HepG2 (cell line): ENCODE data around the gene EFHD2. TPM values are rescaled to one million over a fixed set of nuclear protein-coding genes. Genes with fewer than 3 reads are reported as not detected.
A peak's percentile ranks its signal among the peaks of the same experiment; 100 is the strongest.

ENCODE experiments used
- ATAC-seq: fragments of 200-7000 bp; cut with Tn5 transposase; 3 replicates; pipeline ENCODE4 v1.9.1; 2020; ENCODE audit warnings: mild to moderate bottlenecking, moderate library complexity
- BruUV-seq: library from RNA; stranded (reverse); fragments of 400-500 nt; replicated peaks from 2 replicates; lab custom pipeline; 2021; lab: Mats Ljungman, UMichigan
- CTCF ChIA-PET: fragments of 300-600 bp; formaldehyde crosslinking; extraction: SDS; loops from one replicate; lab custom pipeline; 2021; ENCODE audit warnings: low total read pairs, inconsistent platforms, low intra/inter-chr PET ratio; lab: Yijun Ruan, JAX
- POLR2A ChIA-PET: fragments of 350-600 bp; sonication (Branson Sonifier 250); formaldehyde crosslinking; loops from one replicate; lab custom pipeline; 2020; ENCODE audit warnings: antibody characterized with exemption, inconsistent platforms; lab: Yijun Ruan, JAX
- DNase-seq: peaks from one replicate; pipeline ENCODE4 v3.0.0-alpha.2; 2015; ENCODE audit warnings: low spot score
- FAIRE-seq: peaks from 3 replicates; lab custom pipeline; 2011; peaks lifted over from hg19 to GRCh38; lab: Jason Lieb, UNC
- H2AFZ ChIP-seq: one replicate; pipeline ENCODE4 v1.6.1; 2011; ENCODE audit warnings: low read length, inconsistent platforms
- H3K27ac ChIP-seq: fragments of 300-600 bp; 3 replicates; pipeline ENCODE4 v1.8.0; 2011; ENCODE audit warnings: mixed run types, mild to moderate bottlenecking, mixed read lengths, low read length, inconsistent platforms; ENCODE audit not compliant: insufficient read depth; ENCODE audit errors: extremely low read length
- H3K27me3 ChIP-seq, 2 experiments: fragments of 200-600 bp in 1 of 2; 2 replicates in 1 of 2; 3 replicates in 1 of 2; pipeline versions ENCODE4 v1.6.0 to v1.8.0; 2011; ENCODE audit warnings: low read length in 2 of 2, mild to moderate bottlenecking in 2 of 2, moderate library complexity in 2 of 2, inconsistent platforms in 1 of 2; ENCODE audit not compliant: insufficient read depth in 2 of 2, control insufficient read depth in 1 of 2
- H3K36me3 ChIP-seq, 2 experiments: fragments of 200-600 bp in 1 of 2; replicated peaks in 1 of 2; 2 replicates in 1 of 2; 3 replicates in 1 of 2; pipeline versions ENCODE4 v1.5.1 to v1.8.0; 2011; ENCODE audit warnings: low read length in 2 of 2, inconsistent platforms in 1 of 2; ENCODE audit not compliant: insufficient read depth in 2 of 2, control insufficient read depth in 1 of 2
- H3K4me1 ChIP-seq: 2 replicates; pipeline ENCODE4 v1.5.1; 2012; ENCODE audit warnings: low read length, inconsistent platforms; ENCODE audit not compliant: insufficient read depth
- H3K4me2 ChIP-seq: 2 replicates; pipeline ENCODE4 v1.6.0; 2011; ENCODE audit warnings: low read depth, low read length, inconsistent platforms
- H3K4me3 ChIP-seq, 3 experiments: fragments of 200-600 bp in 1 of 3; sonication (generic), shearing (Covaris generic) in 1 of 3; replicated peaks in 1 of 3; 2 replicates each; pipeline ENCODE4 v1.5.1; 2011 to 2016; ENCODE audit warnings: low read length in 3 of 3, inconsistent platforms in 2 of 3, low read depth in 2 of 3, mild to moderate bottlenecking in 2 of 3, control low read depth in 1 of 3, mixed read lengths in 1 of 3; ENCODE audit not compliant: insufficient read depth in 1 of 3
- H3K79me2 ChIP-seq: one replicate; pipeline ENCODE4 v1.6.1; 2011; ENCODE audit warnings: low read length, inconsistent platforms; ENCODE audit not compliant: insufficient read depth
- H3K9ac ChIP-seq: 2 replicates; pipeline ENCODE4 v1.6.0; 2011; ENCODE audit warnings: mild to moderate bottlenecking, low read depth, low read length, inconsistent platforms; ENCODE audit not compliant: insufficient read depth
- H3K9me3 ChIP-seq: 2 replicates; pipeline ENCODE4 v1.5.1; 2012; ENCODE audit warnings: mild to moderate bottlenecking, low read length
- H4K20me1 ChIP-seq: 2 replicates; pipeline ENCODE4 v1.6.0; 2011; ENCODE audit warnings: inconsistent platforms, mild to moderate bottlenecking, low read length, moderate library complexity; ENCODE audit not compliant: insufficient read depth
- HNRNPL ChIP-seq: fragments of 200-400 bp; formaldehyde crosslinking; IDR thresholded peaks from 2 replicates; pipeline ENCODE4 v1.6.1; 2017; ENCODE audit warnings: mild to moderate bottlenecking, low read depth, low read length
- KDM6A ChIP-seq: IDR thresholded peaks from 2 replicates; pipeline ENCODE4 v1.6.1; 2016; ENCODE audit warnings: low read depth
- PHF20 ChIP-seq: sonication (generic); formaldehyde crosslinking; IDR thresholded peaks from 2 replicates; pipeline ENCODE4 v1.5.0; 2020; ENCODE audit warnings: mild to moderate bottlenecking, missing genetic modification reagents
- RBAK ChIP-seq: sonication (generic); formaldehyde crosslinking; IDR thresholded peaks from 2 replicates; pipeline ENCODE4 v1.5.1; 2020; ENCODE audit warnings: mild to moderate bottlenecking, missing genetic modification reagents
- SSRP1 ChIP-seq: IDR thresholded peaks from 2 replicates; pipeline ENCODE4 v1.6.1; 2016; ENCODE audit warnings: control low read depth
- ZBTB7A ChIP-seq: sonication (generic); formaldehyde crosslinking; IDR thresholded peaks from 2 replicates; pipeline ENCODE4 v1.8.0; 2022; ENCODE audit warnings: mild to moderate bottlenecking, missing genetic modification reagents
- ZNF138 ChIP-seq: sonication (generic); formaldehyde crosslinking; IDR thresholded peaks from 2 replicates; pipeline ENCODE4 v1.5.0; 2020; ENCODE audit warnings: mild to moderate bottlenecking, low read depth, missing genetic modification reagents
- ZNF768 ChIP-seq: sonication (generic); formaldehyde crosslinking; IDR thresholded peaks from 2 replicates; pipeline ENCODE4 v1.4.0; 2020; ENCODE audit warnings: missing genetic modification reagents
- ZNF780A ChIP-seq: sonication (generic); formaldehyde crosslinking; IDR thresholded peaks from 2 replicates; pipeline ENCODE4 v1.8.0; 2022; ENCODE audit warnings: mild to moderate bottlenecking, missing genetic modification reagents, moderate library complexity
- WGBS: methylation state at CpG from one replicate; pipeline ENCODE4 v1.1.6; 2017; ENCODE audit warnings: low lambda C conversion rate; 5-methylcytosine and 5-hydroxymethylcytosine counted together
- in situ Hi-C: cut with HindIII; loops from 2 replicates; pipeline ENCODE4 v1.10.0; 2017; ENCODE audit warnings: low pct_unique_long_range_greater_than_20kb; ENCODE audit not compliant: extremely low pct_ligation_motif_present
- intact Hi-C: fragments of 100-400 bp; cut with micrococcal nuclease; formaldehyde crosslinking; loops from one replicate; pipeline ENCODE4 v1.10.0; 2022; ENCODE audit not compliant: unreplicated experiment
- polyA plus RNA-seq, 8 experiments: library from polyadenylated mRNA; depleted of rRNA in 3 of 8; stranded (reverse) in 7 of 8; unstranded in 1 of 8; fragments of >200 nt; fragmentation: Illumina TruSeq in 4 of 8; extraction: Trizol in 4 of 8; gene quantifications; 2 replicates each; pipeline versions ENCODE4 v1.2.1 to v1.2.3, GENCODE V29; 2011 to 2016; ENCODE audit warnings: low read depth in 4 of 8, missing spikeins in 1 of 8, mixed read lengths in 1 of 8; ENCODE audit not compliant: insufficient read depth in 1 of 8
- total RNA-seq, 5 experiments: library from RNA; depleted of rRNA; stranded (reverse); fragments of >200 nt; fragmentation: Illumina TruSeq; extraction: Trizol; gene quantifications; 2 replicates each; pipeline ENCODE4 v1.2.3, GENCODE V29; 2016; ENCODE audit warnings: low read depth in 1 of 5
- TF ChIP-seq, protein P1 (sequence below): sonication (generic); IDR thresholded peaks from 2 replicates; pipeline ENCODE4 v1.6.1; 2016; ENCODE audit warnings: low read depth, borderline replicate concordance
- TF ChIP-seq, protein P2 (sequence below): sonication (generic); formaldehyde crosslinking; IDR thresholded peaks from 2 replicates; pipeline ENCODE4 v1.4.0; 2020; ENCODE audit warnings: mild to moderate bottlenecking, missing genetic modification reagents
- TF ChIP-seq, protein P3 (sequence below): sonication (generic); formaldehyde crosslinking; conservative IDR thresholded peaks from 2 replicates; pipeline ENCODE4 v1.8.0; 2022; ENCODE audit warnings: missing genetic modification reagents
- TF ChIP-seq, protein P4 (sequence below), 2 experiments: fragments of 450-650 bp in 1 of 2; sonication (generic) in 1 of 2; formaldehyde crosslinking; IDR thresholded peaks; 2 replicates each; pipeline versions ENCODE4 v1.5.0 to v1.8.0; 2020 to 2022; ENCODE audit warnings: mild to moderate bottlenecking in 1 of 2, missing genetic modification reagents in 1 of 2

Gene EFHD2
- total and polyA plus RNA-seq, 2 of the 13 experiments (the other 11 are each of a cell fraction or from before 2014, with no cell fraction given) = 9.4 to 12.7 TPM

DNA sequence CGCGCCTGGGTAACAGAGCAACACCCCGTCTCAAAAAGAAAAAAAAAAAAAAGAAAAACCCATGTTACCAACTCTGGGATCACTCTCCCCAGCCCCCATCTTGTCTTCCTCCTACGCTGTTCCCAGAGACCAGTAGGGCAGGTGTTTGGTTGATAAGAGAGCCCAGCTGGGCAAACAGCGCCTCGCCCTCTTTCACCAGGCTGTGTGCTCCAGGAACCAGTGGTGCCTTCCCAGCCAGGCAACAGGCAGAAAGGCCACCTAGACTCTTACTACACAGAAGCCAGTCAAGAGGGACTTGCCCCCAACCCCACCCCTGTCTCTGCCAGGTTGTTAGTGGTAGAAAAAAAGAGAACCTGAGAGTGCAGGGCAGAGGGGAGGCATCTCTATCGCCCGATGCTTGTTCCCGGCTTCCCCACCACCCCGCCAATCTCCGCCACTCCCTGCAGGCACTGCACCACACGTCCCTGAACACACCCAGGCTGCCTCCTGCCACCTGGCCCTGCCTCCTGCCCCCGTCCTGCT is 14.5 kb downstream of the EFHD2 start:
- H4K20me1 ChIP-seq = no peaks in the 10 kb centered on the region
- H3K27ac ChIP-seq = no peak overlapping the region
- no peak for FAIRE-seq
- peaks cover 15% of the 10 kb centered on the region for H3K4me1 ChIP-seq
- intact Hi-C loops = no loop called here
- TF ChIP-seq RBAK (CRISPR knock-in tag) = no peak
- TF ChIP-seq SSRP1 (CRISPR knock-in tag) = no peak
- TF ChIP-seq, protein P1, sequence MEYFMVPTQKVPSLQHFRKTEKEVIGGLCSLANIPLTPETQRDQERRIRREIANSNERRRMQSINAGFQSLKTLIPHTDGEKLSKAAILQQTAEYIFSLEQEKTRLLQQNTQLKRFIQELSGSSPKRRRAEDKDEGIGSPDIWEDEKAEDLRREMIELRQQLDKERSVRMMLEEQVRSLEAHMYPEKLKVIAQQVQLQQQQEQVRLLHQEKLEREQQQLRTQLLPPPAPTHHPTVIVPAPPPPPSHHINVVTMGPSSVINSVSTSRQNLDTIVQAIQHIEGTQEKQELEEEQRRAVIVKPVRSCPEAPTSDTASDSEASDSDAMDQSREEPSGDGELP = 0 out of 2 replicates have a peak, but pooled peaks have one; percentile 14
- TF ChIP-seq ZBTB7A (CRISPR knock-in tag) = no peak
- in situ Hi-C loops = no loop called here
- ChIA-PET POLR2A (no interaction called here), CTCF (no interaction called here)
- no peak for ATAC-seq
- H3K27me3 ChIP-seq = no peaks in the 10 kb centered on the region
- no peak overlapping the region for H3K4me3 ChIP-seq
- peaks cover 0 to 2% of the 10 kb centered on the region in 2 experiments; a peak in 2 of 5 replicates for H3K36me3 ChIP-seq
- DNase-seq = no peak
- no TSS peak for BruUV-seq
- H3K79me2 ChIP-seq = no peaks in the 10 kb centered on the region
- H3K4me2 ChIP-seq = no peak overlapping the region
- WGBS = 93% methylated on average over 13 of the region's 13 CpGs
- H2AFZ ChIP-seq = no peak overlapping the region
- H3K9me3 ChIP-seq = no peaks in the 10 kb centered on the region
- H3K9ac ChIP-seq = no peak overlapping the region

DNA sequence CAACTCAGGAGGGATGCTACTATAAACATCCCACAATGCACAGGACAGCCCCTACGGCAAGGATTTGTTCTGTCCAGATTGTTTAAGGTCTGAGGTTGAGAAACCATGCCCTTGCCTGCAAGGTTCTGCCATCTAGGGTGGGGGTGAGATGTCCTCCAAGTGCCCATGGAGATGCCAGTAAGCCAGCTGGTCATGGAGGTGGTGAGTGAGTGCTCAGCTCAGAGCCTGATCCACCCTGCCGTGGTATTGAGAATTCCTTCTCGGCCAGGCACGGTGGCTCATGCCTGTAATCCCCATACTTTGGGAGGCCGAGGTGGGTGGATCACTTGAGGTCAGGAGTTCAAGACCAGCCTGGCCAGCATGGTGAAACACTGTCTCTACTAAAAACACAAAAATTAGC is 15.3 kb downstream of the EFHD2 start:
- Histone ChIP-seq H3K27me3 (no peaks in the 10 kb centered on the region), H3K4me2 (no peak overlapping the region), H3K9ac (no peak overlapping the region), H3K36me3 (peaks cover 0 to 2% of the 10 kb centered on the region in 2 experiments; a peak in 2 of 5 replicates), H3K9me3 (no peaks in the 10 kb centered on the region), H4K20me1 (no peaks in the 10 kb centered on the region), H3K27ac (no peak overlapping the region), H3K79me2 (no peaks in the 10 kb centered on the region), H2AFZ (no peak overlapping the region), H3K4me3 (no peak overlapping the region), H3K4me1 (peaks cover 15% of the 10 kb centered on the region)
- ChIA-PET POLR2A (no interaction called here), CTCF (no interaction called here)
- in situ Hi-C loops (loop anchor here (5.0 kb wide), 1 partner anchor 98 kb away; no protein-coding TSS in a partner anchor), intact Hi-C loops (no loop called here)
- no peak for ATAC-seq
- TF ChIP-seq KDM6A (no peak), ZNF138 (CRISPR knock-in tag) (no peak), HNRNPL (no peak), PHF20 (CRISPR knock-in tag) (no peak), ZNF768 (CRISPR knock-in tag) (no peak), ZNF780A (no peak), ZBTB7A (CRISPR knock-in tag) (no peak)
- TF ChIP-seq, protein P2, sequence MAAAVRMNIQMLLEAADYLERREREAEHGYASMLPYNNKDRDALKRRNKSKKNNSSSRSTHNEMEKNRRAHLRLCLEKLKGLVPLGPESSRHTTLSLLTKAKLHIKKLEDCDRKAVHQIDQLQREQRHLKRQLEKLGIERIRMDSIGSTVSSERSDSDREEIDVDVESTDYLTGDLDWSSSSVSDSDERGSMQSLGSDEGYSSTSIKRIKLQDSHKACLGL (CRISPR knock-in tag) = no peak
- TF ChIP-seq, protein P3, sequence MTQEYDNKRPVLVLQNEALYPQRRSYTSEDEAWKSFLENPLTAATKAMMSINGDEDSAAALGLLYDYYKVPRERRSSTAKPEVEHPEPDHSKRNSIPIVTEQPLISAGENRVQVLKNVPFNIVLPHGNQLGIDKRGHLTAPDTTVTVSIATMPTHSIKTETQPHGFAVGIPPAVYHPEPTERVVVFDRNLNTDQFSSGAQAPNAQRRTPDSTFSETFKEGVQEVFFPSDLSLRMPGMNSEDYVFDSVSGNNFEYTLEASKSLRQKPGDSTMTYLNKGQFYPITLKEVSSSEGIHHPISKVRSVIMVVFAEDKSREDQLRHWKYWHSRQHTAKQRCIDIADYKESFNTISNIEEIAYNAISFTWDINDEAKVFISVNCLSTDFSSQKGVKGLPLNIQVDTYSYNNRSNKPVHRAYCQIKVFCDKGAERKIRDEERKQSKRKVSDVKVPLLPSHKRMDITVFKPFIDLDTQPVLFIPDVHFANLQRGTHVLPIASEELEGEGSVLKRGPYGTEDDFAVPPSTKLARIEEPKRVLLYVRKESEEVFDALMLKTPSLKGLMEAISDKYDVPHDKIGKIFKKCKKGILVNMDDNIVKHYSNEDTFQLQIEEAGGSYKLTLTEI (CRISPR knock-in tag) = no peak
- TF ChIP-seq, protein P4, sequence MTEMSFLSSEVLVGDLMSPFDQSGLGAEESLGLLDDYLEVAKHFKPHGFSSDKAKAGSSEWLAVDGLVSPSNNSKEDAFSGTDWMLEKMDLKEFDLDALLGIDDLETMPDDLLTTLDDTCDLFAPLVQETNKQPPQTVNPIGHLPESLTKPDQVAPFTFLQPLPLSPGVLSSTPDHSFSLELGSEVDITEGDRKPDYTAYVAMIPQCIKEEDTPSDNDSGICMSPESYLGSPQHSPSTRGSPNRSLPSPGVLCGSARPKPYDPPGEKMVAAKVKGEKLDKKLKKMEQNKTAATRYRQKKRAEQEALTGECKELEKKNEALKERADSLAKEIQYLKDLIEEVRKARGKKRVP (CRISPR knock-in tag; IDR thresholded peaks at IDR 0.05) = no peak
- no peak for DNase-seq
- no peak for FAIRE-seq
- BruUV-seq = no TSS peak
- 90% methylated on average over 2 of the region's 5 CpGs for WGBS
